ENCODE data around the gene GATA3.

- TF ChIP-seq EZH2 (IDR thresholded peaks at IDR 0.05; ENCODE audit: borderline replicate concordance, low read depth, low read length, poor library complexity, severe bottlenecking): peak; percentile 21
- no peak for TF ChIP-seq CTCF (conservative IDR thresholded peaks at IDR 0.05; ENCODE audit: low read depth, low read length)
Measured at GRCh38 chr10:8052341-8052955, 2.0 kb upstream of the GATA3 start.
